H1 (cell line): ENCODE results near the gene ECE2. TPM values are rescaled to one million over a fixed set of nuclear protein-coding genes. Genes with fewer than 3 reads are reported as not detected.

Experiments used
- GTF2F1 ChIP-seq: IDR thresholded peaks from 2 replicates; pipeline ENCODE4 v1.6.1; 2012; ENCODE audit warnings: low read depth, low read length, improper control_type of control experiment, borderline replicate concordance
- RBBP5 ChIP-seq: IDR thresholded peaks from 2 replicates; pipeline ENCODE4 v1.7.1; 2012; ENCODE audit warnings: low read depth, mild to moderate bottlenecking, inconsistent platforms, low read length, moderate library complexity, borderline replicate concordance
- polyA plus RNA-seq, 7 experiments: library from polyadenylated mRNA; depleted of rRNA in 3 of 7; stranded (reverse) in 5 of 7; unstranded in 2 of 7; fragments of >200 nt in 5 of 7; fragments of 200-250 nt in 2 of 7; gene quantifications; 1 replicate in 5 of 7; 2 replicates in 1 of 7; 4 replicates in 1 of 7; pipeline versions ENCODE4 v1.2.1 to v1.2.3, GENCODE V29; 2011 to 2013; ENCODE audit warnings: missing spikeins in 2 of 7, mixed read lengths in 2 of 7
- total RNA-seq: library from RNA; stranded (reverse); fragmentation: NEBNext Ultra II Directional; extraction: Animal tissue kit (Norgen Biotek cat#: 25700); gene quantifications from 2 replicates; pipeline ENCODE4 v1.2.1, GENCODE V29; 2021

The ECE2 gene
- total and polyA plus RNA-seq, 2 of the 8 experiments (the other 6 are each of a cell fraction or from before 2014, with no cell fraction given): 0.44 to 0.86 TPM

- no peak for TF ChIP-seq GTF2F1
- no peak for TF ChIP-seq RBBP5
Observed at GRCh38 chr3:184333700-184334099, 57.9 kb downstream of the ECE2 start (continued).
